ENCODE measurements around the gene TOMM6.

DNA sequence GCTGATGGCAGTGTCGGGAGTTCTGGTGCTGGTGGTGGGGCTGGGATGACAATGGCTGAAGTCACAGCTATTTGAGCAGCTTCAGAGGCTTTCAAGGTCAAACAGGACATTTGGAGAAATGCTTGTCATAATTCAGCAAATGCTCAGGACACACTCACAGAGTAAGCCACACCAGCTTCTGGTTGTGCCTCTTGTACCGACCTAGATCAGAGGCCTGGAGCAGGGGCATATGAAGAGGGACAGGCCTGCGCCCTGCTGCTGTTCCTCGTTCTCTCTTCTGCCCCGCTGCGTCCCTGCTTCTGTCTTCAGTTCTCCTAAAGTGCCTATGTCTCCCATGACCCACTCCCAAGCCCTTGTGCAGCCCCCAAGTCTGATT, 39.4 kb upstream of the TOMM6 start:
- TF ChIP-seq, protein P1, sequence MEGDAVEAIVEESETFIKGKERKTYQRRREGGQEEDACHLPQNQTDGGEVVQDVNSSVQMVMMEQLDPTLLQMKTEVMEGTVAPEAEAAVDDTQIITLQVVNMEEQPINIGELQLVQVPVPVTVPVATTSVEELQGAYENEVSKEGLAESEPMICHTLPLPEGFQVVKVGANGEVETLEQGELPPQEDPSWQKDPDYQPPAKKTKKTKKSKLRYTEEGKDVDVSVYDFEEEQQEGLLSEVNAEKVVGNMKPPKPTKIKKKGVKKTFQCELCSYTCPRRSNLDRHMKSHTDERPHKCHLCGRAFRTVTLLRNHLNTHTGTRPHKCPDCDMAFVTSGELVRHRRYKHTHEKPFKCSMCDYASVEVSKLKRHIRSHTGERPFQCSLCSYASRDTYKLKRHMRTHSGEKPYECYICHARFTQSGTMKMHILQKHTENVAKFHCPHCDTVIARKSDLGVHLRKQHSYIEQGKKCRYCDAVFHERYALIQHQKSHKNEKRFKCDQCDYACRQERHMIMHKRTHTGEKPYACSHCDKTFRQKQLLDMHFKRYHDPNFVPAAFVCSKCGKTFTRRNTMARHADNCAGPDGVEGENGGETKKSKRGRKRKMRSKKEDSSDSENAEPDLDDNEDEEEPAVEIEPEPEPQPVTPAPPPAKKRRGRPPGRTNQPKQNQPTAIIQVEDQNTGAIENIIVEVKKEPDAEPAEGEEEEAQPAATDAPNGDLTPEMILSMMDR (conservative IDR thresholded peaks at IDR 0.05; ENCODE audit: low read length) = no peak
- TF ChIP-seq EZH2phosphoT487 (IDR thresholded peaks at IDR 0.05; ENCODE audit: borderline replicate concordance, low read depth, low read length) = no peak

Measured in OCI-LY7 (cell line).